Stimulated activated CD4-positive, alpha-beta T cell treated with anti-CD3 and anti-CD28 coated beads, Interleukin-12 subunit alpha, Interleukin-12 subunit beta, amount 100 ng/mL, for 24 hours (primary cell): Measurements from ENCODE around the gene RPS6KL1.

Source experiments
- DNase-seq, 2 experiments: peaks; one replicate each; pipeline ENCODE4 v3.0.0-alpha.2; 2020; ENCODE audit warnings: low read depth in 2 of 2

Gene RPS6KL1

GRCh38 chr14:74886001-74886400 is 37.1 kb downstream of the RPS6KL1 start:
- DNase-seq = no peak

- DNase-seq = peak; percentile 18 to 42
These were observed 40.7 kb downstream of the RPS6KL1 start for GRCh38 chr14:74882103-74882920.

GRCh38 chr14:74881431-74882102 is 41.5 kb downstream of the RPS6KL1 start, which contains the start of gene DLST:
Gene DLST, plus strand, starts transcription at chr14:74881916. Its CDS starts 38 bp downstream, at chr14:74881954.
- peak; percentile 75 to 83 for DNase-seq

- no peak for DNase-seq
These were observed 43.5 kb downstream of the RPS6KL1 start for GRCh38 chr14:74879427-74880182.

GRCh38 chr14:74875941-74876913 is 46.8 kb downstream of the RPS6KL1 start, which contains the start of gene PROX2:
Gene PROX2, minus strand, starts transcription at chr14:74876145. Its CDS starts 12,311 bp downstream, at chr14:74863834.
- DNase-seq = no peak

- no peak for DNase-seq
These were observed 47.9 kb downstream of the RPS6KL1 start for GRCh38 chr14:74875204-74875603.

- no peak for DNase-seq
These were observed 51.2 kb downstream of the RPS6KL1 start for GRCh38 chr14:74871819-74872218.

GRCh38 chr14:74868739-74869138 is 54.3 kb downstream of the RPS6KL1 start:
- DNase-seq = no peak

GRCh38 chr14:74867673-74868072 is 55.4 kb downstream of the RPS6KL1 start:
- DNase-seq = peak in 1 of 2 experiments; percentile 36

- DNase-seq = no peak
These were observed 56.2 kb downstream of the RPS6KL1 start for GRCh38 chr14:74866708-74867389.

GRCh38 chr14:74865156-74865555 is 57.9 kb downstream of the RPS6KL1 start:
- no peak for DNase-seq

- no peak for DNase-seq
These were observed 58.9 kb downstream of the RPS6KL1 start for GRCh38 chr14:74864198-74864597.

GRCh38 chr14:74863274-74863673 is 59.8 kb downstream of the RPS6KL1 start:
- no peak for DNase-seq

- no peak for DNase-seq
These were observed 61.3 kb downstream of the RPS6KL1 start for GRCh38 chr14:74861734-74862090.

- DNase-seq = peak; percentile 78 to 93
These were observed 61.9 kb downstream of the RPS6KL1 start for GRCh38 chr14:74860899-74861733.

- no peak for DNase-seq
These were observed 63.1 kb downstream of the RPS6KL1 start for GRCh38 chr14:74859757-74860552.

GRCh38 chr14:74858022-74858421 is 65.0 kb downstream of the RPS6KL1 start:
- DNase-seq = no peak

GRCh38 chr14:74856366-74856765 is 66.7 kb downstream of the RPS6KL1 start:
- no peak for DNase-seq

- DNase-seq = no peak
These were observed 67.1 kb downstream of the RPS6KL1 start for GRCh38 chr14:74855945-74856344.
